K562 (cell line): ENCODE measurements around the gene BRPF1. TPM values are rescaled to one million over a fixed set of nuclear protein-coding genes. Genes with fewer than 3 reads are reported as not detected.

Source experiments
- ARID1B ChIP-seq: fragments of 450-650 bp; IDR thresholded peaks from 2 replicates; pipeline ENCODE4 v1.6.1; 2016; ENCODE audit warnings: antibody characterized with exemption, mild to moderate bottlenecking, inconsistent platforms
- CHD2 ChIP-seq: IDR thresholded peaks from 2 replicates; pipeline ENCODE4 v1.6.1; 2011; ENCODE audit warnings: low read depth, low read length
- CREM ChIP-seq: IDR thresholded peaks from 2 replicates; pipeline ENCODE4 v1.6.1; 2014; ENCODE audit warnings: antibody characterized with exemption, low read depth
- EGR1 ChIP-seq: fragments of 450-650 bp; conservative IDR thresholded peaks from 2 replicates; pipeline ENCODE4 v1.6.1; 2017; ENCODE audit warnings: mild to moderate bottlenecking
- ETV5 ChIP-seq: sonication (generic); formaldehyde crosslinking; IDR thresholded peaks from 2 replicates; pipeline ENCODE4 v1.4.0; 2020; ENCODE audit warnings: low read depth, mild to moderate bottlenecking, missing genetic modification reagents
- FIP1L1 ChIP-seq: fragments of 200-400 bp; formaldehyde crosslinking; IDR thresholded peaks from 2 replicates; pipeline ENCODE4 v1.6.1; 2018; ENCODE audit warnings: mild to moderate bottlenecking, low read depth, low read length; ENCODE audit not compliant: poor library complexity, severe bottlenecking
- FOXA1 ChIP-seq: fragments of 450-650 bp; IDR thresholded peaks from 2 replicates; pipeline ENCODE4 v1.6.1; 2016; ENCODE audit warnings: mild to moderate bottlenecking, borderline replicate concordance
- MBD2 ChIP-seq: sonication (generic); IDR thresholded peaks from 2 replicates; pipeline ENCODE4 v1.6.1; 2016; ENCODE audit warnings: low read depth, borderline replicate concordance
- MYC ChIP-seq, 2 experiments: fragments of 250-450 bp in 1 of 2; sonication (Bioruptor Pico) in 1 of 2; IDR thresholded peaks; 2 replicates each; pipeline versions ENCODE4 v1.5.1 to v1.6.1; 2012 to 2021; ENCODE audit warnings: low read depth in 2 of 2, borderline replicate concordance in 1 of 2, improper control_type of control experiment in 1 of 2, low read length in 1 of 2, mild to moderate bottlenecking in 1 of 2, moderate library complexity in 1 of 2
- POLR2G ChIP-seq: fragments of 200-400 bp; formaldehyde crosslinking; IDR thresholded peaks from 2 replicates; pipeline ENCODE4 v1.6.1; 2017; ENCODE audit warnings: low read depth, mild to moderate bottlenecking, antibody characterized with exemption, low read length, moderate library complexity
- TAF7 ChIP-seq: fragments of 450-650 bp; IDR thresholded peaks from 2 replicates; pipeline ENCODE4 v1.6.1; 2016; ENCODE audit warnings: missing genetic modification characterization, missing compliant biosample characterization
- TCF7L2 ChIP-seq: fragments of 150-350 bp; IDR thresholded peaks from 2 replicates; pipeline ENCODE4 v1.6.1; 2016; ENCODE audit warnings: low read depth, mild to moderate bottlenecking, low read length, moderate library complexity
- ZBTB7A ChIP-seq: IDR thresholded peaks from 2 replicates; pipeline ENCODE4 v1.6.1; 2011; ENCODE audit warnings: low read depth, mild to moderate bottlenecking, low read length, moderate library complexity, borderline replicate concordance; ENCODE audit not compliant: control insufficient read depth
- ZNF408 ChIP-seq: fragments of 250-450 bp; sonication (Bioruptor Pico); IDR thresholded peaks from 2 replicates; pipeline ENCODE4 v1.4.0; 2020; ENCODE audit warnings: low read depth, mild to moderate bottlenecking, moderate library complexity
- ZNF77 ChIP-seq: fragments of 250-450 bp; sonication (Bioruptor Pico); IDR thresholded peaks from 2 replicates; pipeline ENCODE4 v1.5.0; 2020
- polyA plus RNA-seq, 8 experiments: library from polyadenylated mRNA; depleted of rRNA in 4 of 8; stranded (reverse) in 5 of 8; unstranded in 3 of 8; fragments of >200 nt; fragmentation: Nextera tagmentation in 2 of 8; fragmentation: Illumina TruSeq in 1 of 8; extraction: Ambion mirVana in 2 of 8; extraction: Trizol in 1 of 8; gene quantifications; 2 replicates each; pipeline versions ENCODE4 v1.2.1 to v1.2.3, GENCODE V29; 2011 to 2014; ENCODE audit warnings: inconsistent platforms in 1 of 8, missing spikeins in 1 of 8
- total RNA-seq, 7 experiments: library from RNA; depleted of rRNA in 6 of 7; stranded (reverse); fragments of >200 nt in 6 of 7; fragmentation: Illumina TruSeq in 2 of 7; extraction: Trizol in 2 of 7; gene quantifications; 2 replicates each; pipeline versions ENCODE4 v1.2.1 to v1.2.3, GENCODE V29; 2011 to 2021; ENCODE audit warnings: low replicate concordance in 1 of 7
- TF ChIP-seq, protein P1 (sequence below): sonication (generic); formaldehyde crosslinking; IDR thresholded peaks from 2 replicates; pipeline ENCODE4 v1.8.1; 2023; ENCODE audit warnings: mild to moderate bottlenecking, missing genetic modification reagents
- TF ChIP-seq, protein P2 (sequence below): sonication (generic); formaldehyde crosslinking; IDR thresholded peaks from 2 replicates; pipeline ENCODE4 v1.9.0; 2022; ENCODE audit warnings: mild to moderate bottlenecking, missing genetic modification reagents
- TF ChIP-seq, protein P3 (sequence below): conservative IDR thresholded peaks from 2 replicates; pipeline ENCODE4 v1.6.1; 2011; ENCODE audit warnings: low read depth, mild to moderate bottlenecking, low read length; ENCODE audit not compliant: control insufficient read depth
- TF ChIP-seq, protein P4 (sequence below), 2 experiments: IDR thresholded peaks; 2 replicates each; pipeline ENCODE4 v1.6.1; 2011; ENCODE audit warnings: borderline replicate concordance in 1 of 2, control low read depth in 1 of 2, low read depth in 1 of 2, low read length in 1 of 2, mild to moderate bottlenecking in 1 of 2, mixed read lengths in 1 of 2, moderate library complexity in 1 of 2; ENCODE audit not compliant: insufficient read depth in 1 of 2, insufficient read length in 1 of 2, poor library complexity in 1 of 2, severe bottlenecking in 1 of 2; ENCODE audit errors: extremely low read depth in 1 of 2

The BRPF1 gene
- total and polyA plus RNA-seq, 9 of the 15 experiments (the other 6 are each of a cell fraction or from before 2014, with no cell fraction given) = 1.1 to 40.2 (median 23.5) TPM

DNA sequence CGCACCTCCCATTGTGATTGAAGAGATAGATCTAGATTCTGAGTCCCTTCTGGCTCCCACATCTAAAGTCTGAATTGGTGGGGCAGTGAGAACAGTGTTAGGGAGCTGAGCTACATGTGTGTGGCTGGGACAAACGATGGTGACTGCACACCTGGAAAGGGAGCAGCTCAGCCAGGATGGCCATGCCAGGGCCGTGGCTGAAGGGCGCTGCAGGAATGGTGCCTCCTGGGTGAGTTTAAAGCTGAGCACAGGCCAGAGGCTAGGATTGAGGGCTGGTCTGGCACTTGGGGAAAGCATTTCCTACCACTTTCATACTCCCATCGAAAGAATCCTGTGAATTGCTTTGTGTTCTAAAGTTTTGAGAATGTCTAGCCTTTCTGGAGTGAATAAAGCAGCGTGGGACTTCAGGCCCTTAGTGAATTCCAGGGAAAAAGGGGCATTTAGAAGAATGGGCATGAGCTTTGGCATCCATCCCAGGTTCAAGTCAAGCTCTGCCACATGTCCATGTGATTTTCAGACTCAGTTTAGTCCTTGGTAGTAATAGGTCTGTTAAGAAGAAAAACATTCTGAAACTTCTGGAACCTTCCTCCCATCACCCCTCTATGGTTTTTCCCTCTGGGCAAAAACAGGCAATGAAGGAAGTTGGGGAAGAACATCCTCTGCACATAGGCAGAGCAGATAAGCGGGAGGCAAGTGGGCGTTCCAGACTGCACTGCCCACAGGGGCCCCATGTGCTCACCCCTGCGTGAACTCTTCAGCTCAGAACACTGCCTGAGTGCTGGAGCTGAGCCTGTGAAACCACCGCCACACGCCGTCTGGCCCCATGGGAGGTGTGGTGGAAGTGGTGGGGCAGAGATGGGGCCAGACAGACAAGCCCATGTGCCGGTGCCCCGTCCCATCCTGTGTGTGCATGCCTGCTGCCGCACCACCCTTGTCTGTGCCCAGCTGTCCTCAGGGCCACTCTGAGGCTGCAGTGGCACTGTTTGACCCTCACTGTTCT, 40.8 kb upstream of the BRPF1 start (continued):
- TF ChIP-seq ETV5 (CRISPR knock-in tag) (no peak), EGR1 (peak; percentile 78), ZNF408 (CRISPR knock-in tag) (no peak), TAF7 (tag) (no peak), MBD2 (no peak), TCF7L2 (no peak), ARID1B (no peak), ZNF77 (CRISPR knock-in tag) (no peak), MYC (IDR thresholded peaks at IDR 0.05; ENCODE audit: low read depth, low read length) (0 out of 2 replicates have a peak, but pooled peaks have one; percentile 18), MYC (CRISPR knock-in tag; IDR thresholded peaks at IDR 0.05; ENCODE audit: borderline replicate concordance, low read depth) (no peak), ZBTB7A (peak; percentile 37; the same call in 1 of the 2 replicates), CREM (peak; percentile 45; the same call in 1 of the 2 replicates), POLR2G (0 out of 2 replicates have a peak, but pooled peaks have one; percentile 31), FOXA1 (no peak), CHD2 (no peak), FIP1L1 (no peak)
- TF ChIP-seq, protein P1, sequence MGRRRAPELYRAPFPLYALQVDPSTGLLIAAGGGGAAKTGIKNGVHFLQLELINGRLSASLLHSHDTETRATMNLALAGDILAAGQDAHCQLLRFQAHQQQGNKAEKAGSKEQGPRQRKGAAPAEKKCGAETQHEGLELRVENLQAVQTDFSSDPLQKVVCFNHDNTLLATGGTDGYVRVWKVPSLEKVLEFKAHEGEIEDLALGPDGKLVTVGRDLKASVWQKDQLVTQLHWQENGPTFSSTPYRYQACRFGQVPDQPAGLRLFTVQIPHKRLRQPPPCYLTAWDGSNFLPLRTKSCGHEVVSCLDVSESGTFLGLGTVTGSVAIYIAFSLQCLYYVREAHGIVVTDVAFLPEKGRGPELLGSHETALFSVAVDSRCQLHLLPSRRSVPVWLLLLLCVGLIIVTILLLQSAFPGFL (CRISPR knock-in tag) = no peak
- TF ChIP-seq, protein P2, sequence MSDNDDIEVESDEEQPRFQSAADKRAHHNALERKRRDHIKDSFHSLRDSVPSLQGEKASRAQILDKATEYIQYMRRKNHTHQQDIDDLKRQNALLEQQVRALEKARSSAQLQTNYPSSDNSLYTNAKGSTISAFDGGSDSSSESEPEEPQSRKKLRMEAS (CRISPR knock-in tag) = peak; percentile 82
- TF ChIP-seq, protein P3, sequence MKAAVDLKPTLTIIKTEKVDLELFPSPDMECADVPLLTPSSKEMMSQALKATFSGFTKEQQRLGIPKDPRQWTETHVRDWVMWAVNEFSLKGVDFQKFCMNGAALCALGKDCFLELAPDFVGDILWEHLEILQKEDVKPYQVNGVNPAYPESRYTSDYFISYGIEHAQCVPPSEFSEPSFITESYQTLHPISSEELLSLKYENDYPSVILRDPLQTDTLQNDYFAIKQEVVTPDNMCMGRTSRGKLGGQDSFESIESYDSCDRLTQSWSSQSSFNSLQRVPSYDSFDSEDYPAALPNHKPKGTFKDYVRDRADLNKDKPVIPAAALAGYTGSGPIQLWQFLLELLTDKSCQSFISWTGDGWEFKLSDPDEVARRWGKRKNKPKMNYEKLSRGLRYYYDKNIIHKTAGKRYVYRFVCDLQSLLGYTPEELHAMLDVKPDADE = 0 out of 2 replicates have a peak, but pooled peaks have one; percentile 15
- TF ChIP-seq, protein P4, sequence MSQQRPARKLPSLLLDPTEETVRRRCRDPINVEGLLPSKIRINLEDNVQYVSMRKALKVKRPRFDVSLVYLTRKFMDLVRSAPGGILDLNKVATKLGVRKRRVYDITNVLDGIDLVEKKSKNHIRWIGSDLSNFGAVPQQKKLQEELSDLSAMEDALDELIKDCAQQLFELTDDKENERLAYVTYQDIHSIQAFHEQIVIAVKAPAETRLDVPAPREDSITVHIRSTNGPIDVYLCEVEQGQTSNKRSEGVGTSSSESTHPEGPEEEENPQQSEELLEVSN (IDR thresholded peaks at IDR 0.05; ENCODE audit: borderline replicate concordance in 1 of 2, extremely low read depth in 1 of 2, insufficient read depth in 1 of 2, insufficient read length in 1 of 2, low read depth in 1 of 2, low read length in 1 of 2, poor library complexity in 1 of 2, severe bottlenecking in 1 of 2) = peak in 1 of 2 experiments; percentile 56
